A549 (cell line): ENCODE results near the gene ABCA1. TPM values are rescaled to one million over a fixed set of nuclear protein-coding genes. Genes with fewer than 3 reads are reported as not detected.
"Not testable (repeated sequence)": the region's sequence is repeated elsewhere in the genome, so short reads cannot be mapped to it uniquely, and the experiment has no call there.

Experiments
- ATAC-seq, 2 experiments: fragments of 200-7000 bp in 1 of 2; fragments of >200 bp in 1 of 2; cut with Nextera tagmentation in 1 of 2; cut with Tn5 transposase in 1 of 2; 3 replicates each; pipeline versions ENCODE4 v1.8.0 to v1.9.1; 2018 to 2020; ENCODE audit warnings: mild to moderate bottlenecking in 1 of 2, moderate library complexity in 1 of 2
- CTCF ChIA-PET: fragments of 300-600 bp; sonication (Branson Sonifier 250); formaldehyde crosslinking; extraction: SDS; loops from one replicate; lab custom pipeline; 2021; ENCODE audit warnings: antibody characterized with exemption, inconsistent platforms; lab: Yijun Ruan, JAX
- POLR2A ChIA-PET: fragments of 350-600 bp; formaldehyde crosslinking; extraction: SDS; loops from one replicate; lab custom pipeline; 2021; ENCODE audit warnings: antibody characterized with exemption, inconsistent platforms; lab: Yijun Ruan, JAX
- DNase-seq, 2 experiments: peaks; one replicate each; pipeline versions ENCODE4 v3.0.0 to v3.0.0-alpha.2; 2011 to 2016; ENCODE audit warnings: low read depth in 1 of 2, low spot score in 1 of 2
- FAIRE-seq: peaks from 2 replicates; lab custom pipeline; 2011; peaks lifted over from hg19 to GRCh38; lab: Jason Lieb, UNC
- H3K27ac ChIP-seq, 2 experiments: fragments of >200 bp; sonication (Bioruptor Twin); formaldehyde crosslinking; 3 replicates each; pipeline ENCODE4 v1.5.1; 2016 to 2017
- H3K4me1 ChIP-seq: fragments of >200 bp; sonication (Bioruptor Twin); formaldehyde crosslinking; 3 replicates; pipeline ENCODE4 v1.6.1; 2016
- H3K4me2 ChIP-seq: fragments of >200 bp; sonication (Bioruptor Twin); formaldehyde crosslinking; 3 replicates; pipeline ENCODE4 v1.6.1; 2016
- H3K4me3 ChIP-seq: fragments of >200 bp; sonication (Bioruptor Twin); formaldehyde crosslinking; 3 replicates; pipeline ENCODE4 v1.5.1; 2016
- H3K9me3 ChIP-seq: fragments of >200 bp; sonication (Bioruptor Twin); formaldehyde crosslinking; 3 replicates; pipeline ENCODE4 v1.6.1; 2016
- BHLHE40 ChIP-seq: IDR thresholded peaks from 2 replicates; pipeline ENCODE4 v1.6.1; 2012; ENCODE audit warnings: low read depth, low read length, inconsistent platforms
- HEYL ChIP-seq: fragments of 250-450 bp; sonication (Bioruptor Pico); IDR thresholded peaks from 2 replicates; pipeline ENCODE4 v1.8.0; 2021; ENCODE audit warnings: mild to moderate bottlenecking, moderate library complexity
- HMGXB4 ChIP-seq: fragments of 250-450 bp; sonication (Bioruptor Pico); IDR thresholded peaks from 2 replicates; pipeline ENCODE4 v1.5.0; 2021; ENCODE audit warnings: mild to moderate bottlenecking, moderate library complexity, borderline replicate concordance
- KDM1A ChIP-seq: fragments of 200-600 bp; sonication (generic); IDR thresholded peaks from 2 replicates; pipeline ENCODE4 v1.6.1; 2016; ENCODE audit warnings: low read depth, mild to moderate bottlenecking
- KDM5A ChIP-seq: fragments of 200-600 bp; sonication (generic); IDR thresholded peaks from 2 replicates; pipeline ENCODE4 v1.6.1; 2016; ENCODE audit warnings: antibody characterized with exemption, mild to moderate bottlenecking
- MAFK ChIP-seq: fragments of 450-650 bp; IDR thresholded peaks from 2 replicates; pipeline ENCODE4 v1.6.1; 2014; ENCODE audit not compliant: partially characterized antibody
- MYC ChIP-seq: IDR thresholded peaks from 2 replicates; pipeline ENCODE4 v1.6.1; 2012; ENCODE audit warnings: mild to moderate bottlenecking, inconsistent platforms, low read length, improper control_type of control experiment, borderline replicate concordance
- NFE2L2 ChIP-seq: fragments of 150-350 bp; conservative IDR thresholded peaks from 2 replicates; pipeline ENCODE4 v1.6.1; 2014; ENCODE audit warnings: low read length
- PBX3 ChIP-seq: IDR thresholded peaks from 2 replicates; pipeline ENCODE4 v1.6.1; 2012
- POLR2A ChIP-seq: IDR thresholded peaks from 2 replicates; pipeline ENCODE4 v1.6.1; 2012; ENCODE audit warnings: mild to moderate bottlenecking, low read length
- POLR2AphosphoS2 ChIP-seq: conservative IDR thresholded peaks from 2 replicates; pipeline ENCODE4 v1.6.1; 2012; ENCODE audit warnings: low read length, improper control_type of control experiment, inconsistent platforms
- RCOR1 ChIP-seq: fragments of 150-350 bp; IDR thresholded peaks from 2 replicates; pipeline ENCODE4 v1.6.1; 2014; ENCODE audit warnings: antibody characterized with exemption, low read length, low read depth
- REST ChIP-seq: fragments of 200-600 bp; sonication (generic); IDR thresholded peaks from 2 replicates; pipeline ENCODE4 v1.6.1; 2016; ENCODE audit warnings: antibody characterized with exemption, mild to moderate bottlenecking, moderate library complexity
- RFX5 ChIP-seq: fragments of 450-650 bp; IDR thresholded peaks from 2 replicates; pipeline ENCODE4 v1.7.1; 2014; ENCODE audit warnings: antibody characterized with exemption, mild to moderate bottlenecking, moderate library complexity
- RNF2 ChIP-seq: fragments of 200-600 bp; sonication (generic); IDR thresholded peaks from 2 replicates; pipeline ENCODE4 v1.6.1; 2016; ENCODE audit warnings: low read depth, mild to moderate bottlenecking, antibody characterized with exemption, moderate library complexity, borderline replicate concordance
- TP53 ChIP-seq: fragments of 250-450 bp; sonication (Bioruptor Pico); IDR thresholded peaks from 2 replicates; pipeline ENCODE4 v1.5.0; 2021; ENCODE audit warnings: mild to moderate bottlenecking, moderate library complexity
- WGBS: methylation state at CpG from one replicate; pipeline ENCODE4 v1.1.6; 2017; ENCODE audit errors: missing lambda C conversion rate; 5-methylcytosine and 5-hydroxymethylcytosine counted together
- polyA plus RNA-seq, 4 experiments: library from polyadenylated mRNA; depleted of rRNA in 3 of 4; stranded (reverse); fragments of >200 nt; fragmentation: RNase III in 1 of 4; extraction: RNeasy Plus Mini Kit Qiagen cat#74134 plus additional on column Dnase treatment in 1 of 4; gene quantifications; 2 replicates in 3 of 4; 3 replicates in 1 of 4; pipeline ENCODE4 v1.2.3, GENCODE V29; 2011 to 2017
- TF ChIP-seq, protein P1 (sequence below): IDR thresholded peaks from 2 replicates; pipeline ENCODE4 v1.6.1; 2012; ENCODE audit warnings: low read depth, borderline replicate concordance
- TF ChIP-seq, protein P2 (sequence below): IDR thresholded peaks from 2 replicates; pipeline ENCODE4 v1.6.1; 2012
- TF ChIP-seq, protein P3 (sequence below): fragments of 450-650 bp; IDR thresholded peaks from 2 replicates; pipeline ENCODE4 v1.6.1; 2014; ENCODE audit warnings: antibody characterized with exemption
- TF ChIP-seq, protein P4 (sequence below): fragments of 150-350 bp; IDR thresholded peaks from 2 replicates; pipeline ENCODE4 v1.6.1; 2014; ENCODE audit warnings: low read depth, mild to moderate bottlenecking, low read length

Gene ABCA1
- polyA plus RNA-seq, 2 of the 4 experiments (the other 2 are of a cell fraction) = 3.6 to 12.0 TPM

- POLR2A ChIA-PET = no interaction called here
- Histone ChIP-seq H3K9me3 (no peaks in the 10 kb centered on the region), H3K4me1 (peaks cover 11% of the 10 kb centered on the region; the same call in 1 of the 3 replicates), H3K27ac (no peak overlapping the region), H3K4me3 (no peak overlapping the region), H3K4me2 (no peak overlapping the region)
- no peak for DNase-seq
- ATAC-seq = no peak
- CTCF ChIA-PET = interaction anchor here (2.3 kb wide), 1 partner anchor 559 kb away, joined by 10 read pairs; no protein-coding TSS in a partner anchor
- WGBS = 57% methylated on average over 5 of the region's 5 CpGs
- FAIRE-seq = no peak
- TF ChIP-seq BHLHE40 (no peak), RNF2 (no peak), KDM5A (no peak), RCOR1 (no peak), PBX3 (no peak), KDM1A (no peak), NFE2L2 (no peak), MYC (no peak), MAFK (no peak), RFX5 (no peak), REST (no peak), TP53 (CRISPR knock-in tag) (no peak), HEYL (no peak), HMGXB4 (no peak), POLR2A (no peak), POLR2AphosphoS2 (no peak)
- TF ChIP-seq, protein P1, sequence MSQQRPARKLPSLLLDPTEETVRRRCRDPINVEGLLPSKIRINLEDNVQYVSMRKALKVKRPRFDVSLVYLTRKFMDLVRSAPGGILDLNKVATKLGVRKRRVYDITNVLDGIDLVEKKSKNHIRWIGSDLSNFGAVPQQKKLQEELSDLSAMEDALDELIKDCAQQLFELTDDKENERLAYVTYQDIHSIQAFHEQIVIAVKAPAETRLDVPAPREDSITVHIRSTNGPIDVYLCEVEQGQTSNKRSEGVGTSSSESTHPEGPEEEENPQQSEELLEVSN = no peak
- TF ChIP-seq, protein P2, sequence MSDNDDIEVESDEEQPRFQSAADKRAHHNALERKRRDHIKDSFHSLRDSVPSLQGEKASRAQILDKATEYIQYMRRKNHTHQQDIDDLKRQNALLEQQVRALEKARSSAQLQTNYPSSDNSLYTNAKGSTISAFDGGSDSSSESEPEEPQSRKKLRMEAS = no peak
- TF ChIP-seq, protein P3, sequence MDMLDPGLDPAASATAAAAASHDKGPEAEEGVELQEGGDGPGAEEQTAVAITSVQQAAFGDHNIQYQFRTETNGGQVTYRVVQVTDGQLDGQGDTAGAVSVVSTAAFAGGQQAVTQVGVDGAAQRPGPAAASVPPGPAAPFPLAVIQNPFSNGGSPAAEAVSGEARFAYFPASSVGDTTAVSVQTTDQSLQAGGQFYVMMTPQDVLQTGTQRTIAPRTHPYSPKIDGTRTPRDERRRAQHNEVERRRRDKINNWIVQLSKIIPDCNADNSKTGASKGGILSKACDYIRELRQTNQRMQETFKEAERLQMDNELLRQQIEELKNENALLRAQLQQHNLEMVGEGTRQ = no peak
Measured at GRCh38 chr9:104856413-104856941, 71.5 kb downstream of the ABCA1 start.

DNA sequence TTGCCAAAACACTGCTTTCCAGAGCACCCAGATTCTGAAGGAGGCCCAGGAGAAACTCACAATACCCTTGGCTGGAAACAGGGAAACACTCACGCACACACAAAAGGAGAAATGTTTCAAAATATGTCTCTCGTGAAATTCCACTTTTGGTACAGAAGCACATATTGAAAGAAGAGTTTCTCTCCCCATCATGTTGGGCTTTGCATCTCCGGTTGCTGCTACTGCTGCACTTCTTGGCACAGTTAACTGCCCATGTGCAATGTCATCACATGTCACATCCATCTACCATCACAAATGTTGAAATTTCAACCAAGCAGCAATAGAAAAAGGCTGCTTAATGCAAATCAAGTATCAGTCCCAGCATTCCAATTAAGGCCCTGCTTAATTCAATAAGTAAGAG, 72.1 kb downstream of the ABCA1 start:
- ChIA-PET CTCF (no interaction called here), POLR2A (no interaction called here)
- TF ChIP-seq, protein P4, sequence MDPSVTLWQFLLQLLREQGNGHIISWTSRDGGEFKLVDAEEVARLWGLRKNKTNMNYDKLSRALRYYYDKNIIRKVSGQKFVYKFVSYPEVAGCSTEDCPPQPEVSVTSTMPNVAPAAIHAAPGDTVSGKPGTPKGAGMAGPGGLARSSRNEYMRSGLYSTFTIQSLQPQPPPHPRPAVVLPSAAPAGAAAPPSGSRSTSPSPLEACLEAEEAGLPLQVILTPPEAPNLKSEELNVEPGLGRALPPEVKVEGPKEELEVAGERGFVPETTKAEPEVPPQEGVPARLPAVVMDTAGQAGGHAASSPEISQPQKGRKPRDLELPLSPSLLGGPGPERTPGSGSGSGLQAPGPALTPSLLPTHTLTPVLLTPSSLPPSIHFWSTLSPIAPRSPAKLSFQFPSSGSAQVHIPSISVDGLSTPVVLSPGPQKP = no peak
- no peak overlapping the region for H3K4me2 ChIP-seq
- no peak overlapping the region for H3K27ac ChIP-seq
- H3K9me3 ChIP-seq = no peaks in the 10 kb centered on the region
- no peak for FAIRE-seq
- peaks cover 11% of the 10 kb centered on the region; the same call in 1 of the 3 replicates for H3K4me1 ChIP-seq
- H3K4me3 ChIP-seq = no peak overlapping the region
- WGBS = 94% methylated on average over 3 of the region's 3 CpGs
- no peak for DNase-seq
- no peak for ATAC-seq

DNA sequence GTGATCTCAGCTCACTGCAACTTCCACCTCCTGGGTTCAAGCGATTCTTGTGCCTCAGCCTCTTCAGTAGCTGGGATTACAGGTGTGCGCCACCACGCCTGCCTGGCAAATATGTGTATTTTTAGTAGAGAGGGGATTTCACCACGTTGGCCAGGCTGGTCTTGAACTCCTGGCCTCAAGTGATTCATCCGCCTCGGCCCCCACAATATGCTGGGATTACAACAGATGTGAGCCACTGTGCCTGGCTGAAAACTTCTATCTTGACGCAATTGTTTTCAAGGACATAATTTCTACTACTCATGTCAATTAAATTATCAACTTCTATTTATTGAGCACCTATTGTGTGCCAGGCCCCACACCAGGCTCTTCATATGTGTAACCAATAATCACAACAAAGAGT, 72.7 kb downstream of the ABCA1 start:
- CTCF ChIA-PET = interaction anchor here (1.0 to 1.7 kb wide), 2 partner anchors 35 to 72 kb away, joined by 3 read pairs; no protein-coding TSS in a partner anchor
- H3K4me2 ChIP-seq, H3K27ac ChIP-seq, H3K4me3 ChIP-seq, POLR2A ChIA-PET, DNase-seq, ATAC-seq, FAIRE-seq, H3K9me3 ChIP-seq: not testable (repeated sequence)
- H3K4me1 ChIP-seq = peaks cover 11% of the 10 kb centered on the region; the same call in 1 of the 3 replicates
- 87% methylated on average over 7 of the region's 7 CpGs for WGBS
